ENCODE results near the gene MAST3.

Gene MAST3

GRCh38 chr19:18097217-18097992, at the start of gene MAST3:
Gene MAST3, plus strand, starts transcription at chr19:18097778. Its CDS starts 15 bp downstream, at chr19:18097793.
- DNase-seq = peak; percentile 90

GRCh38 chr19:18049385-18049784, 48.2 kb upstream of the MAST3 start:
- DNase-seq = no peak

GRCh38 chr19:18051887-18052286, 45.7 kb upstream of the MAST3 start:
- DNase-seq = no peak

GRCh38 chr19:18053576-18054219, 43.9 kb upstream of the MAST3 start:
- DNase-seq = no peak

- no peak for DNase-seq
These were observed 41.6 kb upstream of the MAST3 start for GRCh38 chr19:18055967-18056366.

- no peak for DNase-seq
These were observed 40.0 kb upstream of the MAST3 start for GRCh38 chr19:18057557-18057956.

- DNase-seq = peak; percentile 82
These were observed 39.2 kb upstream of the MAST3 start for GRCh38 chr19:18058208-18059009.

- DNase-seq = no peak
These were observed 38.3 kb upstream of the MAST3 start for GRCh38 chr19:18059297-18059696.

- no peak for DNase-seq
These were observed 37.7 kb upstream of the MAST3 start for GRCh38 chr19:18059902-18060301.

GRCh38 chr19:18060472-18060871, 37.1 kb upstream of the MAST3 start:
- DNase-seq = no peak

GRCh38 chr19:18062028-18062427, 35.5 kb upstream of the MAST3 start:
- DNase-seq = no peak

GRCh38 chr19:18063463-18063862, 34.1 kb upstream of the MAST3 start:
- peak; percentile 50 for DNase-seq

- DNase-seq = no peak
These were observed 32.4 kb upstream of the MAST3 start for GRCh38 chr19:18065173-18065495.

GRCh38 chr19:18068395-18068794, 29.2 kb upstream of the MAST3 start:
- DNase-seq = no peak

GRCh38 chr19:18069383-18069782, 28.2 kb upstream of the MAST3 start:
- no peak for DNase-seq

GRCh38 chr19:18070181-18070580, 27.4 kb upstream of the MAST3 start:
- DNase-seq = no peak

GRCh38 chr19:18072335-18072734, 25.2 kb upstream of the MAST3 start:
- no peak for DNase-seq

GRCh38 chr19:18073197-18073596, 24.4 kb upstream of the MAST3 start:
- no peak for DNase-seq

- DNase-seq = no peak
These were observed 23.4 kb upstream of the MAST3 start for GRCh38 chr19:18074192-18074591.

GRCh38 chr19:18083929-18084684, 13.5 kb upstream of the MAST3 start:
- DNase-seq = no peak

GRCh38 chr19:18085702-18086457, 11.7 kb upstream of the MAST3 start:
- no peak for DNase-seq

- peak; percentile 54 for DNase-seq
These were observed 10.9 kb upstream of the MAST3 start, which contains the start of gene IL12RB1 for GRCh38 chr19:18086590-18087138. Gene IL12RB1, minus strand, starts transcription at chr19:18086934. Its CDS starts 111 bp downstream, at chr19:18086823.
